B cell (primary cell): ENCODE data around the gene GAMT. TPM values are rescaled to one million over a fixed set of nuclear protein-coding genes. Genes with fewer than 3 reads are reported as not detected.

Experiments
- ATAC-seq: fragments of 200-7000 bp; cut with Tn5 transposase; one replicate; pipeline ENCODE4 v1.10.0; 2021; ENCODE audit warnings: low read depth, mild to moderate bottlenecking, moderate number of reproducible peaks, moderate library complexity
- CTCF ChIA-PET: fragments of 350-600 bp; sonication (Branson Sonifier 250); formaldehyde crosslinking; loops from one replicate; lab custom pipeline; 2021; ENCODE audit warnings: antibody characterized with exemption, inconsistent platforms; lab: Charles Lee
- POLR2A ChIA-PET: fragments of 350-600 bp; sonication (Branson Sonifier 250); formaldehyde crosslinking; loops from one replicate; lab custom pipeline; 2021; ENCODE audit warnings: antibody characterized with exemption; lab: Charles Lee
- DNase-seq: peaks from one replicate; pipeline ENCODE4 v3.0.0; 2013
- H2AFZ ChIP-seq: 2 replicates; pipeline ENCODE4 v1.6.1; 2012; ENCODE audit warnings: mild to moderate bottlenecking, low read depth, low read length; ENCODE audit not compliant: insufficient read depth, poor library complexity, severe bottlenecking
- H3K27ac ChIP-seq, 2 donors: 1 replicate in 1 of 2; 2 replicates in 1 of 2; pipeline ENCODE4 v1.5.1; 2012 to 2013; ENCODE audit warnings: low read length in 2 of 2, mild to moderate bottlenecking in 2 of 2, moderate library complexity in 1 of 2
- H3K27me3 ChIP-seq, 4 experiments: fragments of 200-600 bp in 1 of 4; sonication (generic) in 1 of 4; replicated peaks in 1 of 4; 1 replicate in 2 of 4; 2 replicates in 2 of 4; pipeline versions ENCODE4 v1.6.1 to v1.7.0; 2013 to 2016; ENCODE audit warnings: low read length in 3 of 4, mild to moderate bottlenecking in 2 of 4, mixed read lengths in 1 of 4, moderate library complexity in 1 of 4; ENCODE audit not compliant: insufficient read depth in 4 of 4, control insufficient read depth in 3 of 4; ENCODE audit errors: control extremely low read depth in 1 of 4
- H3K36me3 ChIP-seq, 2 experiments: replicated peaks in 1 of 2; 1 replicate in 1 of 2; 2 replicates in 1 of 2; pipeline versions ENCODE4 v1.6.1 to v1.7.1; 2013; ENCODE audit warnings: low read length in 1 of 2; ENCODE audit not compliant: insufficient read depth in 2 of 2, control insufficient read depth in 1 of 2; ENCODE audit errors: control extremely low read depth in 1 of 2, extremely low read depth in 1 of 2
- H3K4me1 ChIP-seq, 2 donors: fragments of 200-600 bp in 1 of 2; sonication (generic) in 1 of 2; 1 replicate in 1 of 2; 2 replicates in 1 of 2; pipeline versions ENCODE4 v1.5.1 to v1.6.1; 2013 to 2017; ENCODE audit warnings: low read length in 2 of 2; ENCODE audit not compliant: control insufficient read depth in 2 of 2, insufficient read depth in 2 of 2
- H3K4me2 ChIP-seq: replicated peaks from 2 replicates; pipeline ENCODE3; 2012; ENCODE audit warnings: mild to moderate bottlenecking, low read depth, low read length; ENCODE audit not compliant: poor library complexity, severe bottlenecking
- H3K4me3 ChIP-seq, 5 experiments: fragments of 200-600 bp in 1 of 5; sonication (generic) in 1 of 5; 1 replicate in 3 of 5; 2 replicates in 2 of 5; pipeline versions ENCODE4 v1.5.1 to v1.7.0; 2011 to 2016; ENCODE audit warnings: low read length in 4 of 5, mild to moderate bottlenecking in 4 of 5, low read depth in 2 of 5, control low read depth in 1 of 5, moderate library complexity in 1 of 5; ENCODE audit not compliant: insufficient read depth in 1 of 5; ENCODE audit errors: control extremely low read depth in 1 of 5, extremely low read depth in 1 of 5
- H3K79me2 ChIP-seq: fragments of 200-600 bp; sonication (generic); one replicate; pipeline ENCODE4 v1.6.0; 2016; ENCODE audit warnings: low read length; ENCODE audit not compliant: control insufficient read depth, insufficient read depth
- H3K9ac ChIP-seq: fragments of 200-600 bp; sonication (generic); 2 replicates; pipeline ENCODE4 v1.6.1; 2017; ENCODE audit warnings: mild to moderate bottlenecking, low read length, moderate library complexity
- H3K9me3 ChIP-seq, 3 donors: one replicate each; pipeline versions ENCODE4 v1.6.1 to v1.7.1; 2013; ENCODE audit warnings: low read length in 2 of 3; ENCODE audit not compliant: control insufficient read depth in 2 of 3, insufficient read depth in 1 of 3; ENCODE audit errors: control extremely low read depth in 1 of 3
- H4K20me1 ChIP-seq: 2 replicates; pipeline ENCODE4 v1.6.0; 2012; ENCODE audit warnings: mild to moderate bottlenecking, low read length; ENCODE audit not compliant: insufficient read depth, control insufficient read depth, poor library complexity, severe bottlenecking
- H3K27ac Mint-ChIP-seq: one replicate; pipeline ENCODE4 v1.8.0; 2021; ENCODE audit warnings: mixed read lengths
- H3K27me3 Mint-ChIP-seq: one replicate; pipeline ENCODE4 v1.8.0; 2021; ENCODE audit warnings: mixed read lengths
- H3K4me1 Mint-ChIP-seq: one replicate; pipeline ENCODE4 v1.8.0; 2021; ENCODE audit warnings: mixed read lengths
- H3K4me3 Mint-ChIP-seq: one replicate; pipeline ENCODE4 v1.8.0; 2021; ENCODE audit warnings: mixed read lengths
- H3K9me3 Mint-ChIP-seq: one replicate; pipeline ENCODE4 v1.8.0; 2022; ENCODE audit warnings: mixed read lengths; ENCODE audit not compliant: insufficient read depth
- CTCF ChIP-seq: fragments of 200-600 bp; IDR thresholded peaks from one replicate; pipeline ENCODE4 v1.8.0; 2022; ENCODE audit warnings: antibody characterized with exemption, mild to moderate bottlenecking
- EZH2 ChIP-seq: IDR thresholded peaks from 2 replicates; pipeline ENCODE4 v1.6.1; 2012; ENCODE audit warnings: borderline replicate concordance, low read depth, mild to moderate bottlenecking, moderate library complexity, low read length; ENCODE audit not compliant: insufficient read depth, poor library complexity, severe bottlenecking
- WGBS: methylation state at CpG from one replicate; pipeline ENCODE4 v1.1.5; 2013; ENCODE audit warnings: missing lambda C conversion rate; ENCODE audit not compliant: insufficient coverage; 5-methylcytosine and 5-hydroxymethylcytosine counted together
- intact Hi-C: fragments of 100-400 bp; cut with micrococcal nuclease; formaldehyde crosslinking; loops from one replicate; pipeline ENCODE4 v1.10.0; 2022
- polyA plus RNA-seq: library from polyadenylated mRNA; depleted of rRNA; stranded (reverse); fragments of >200 nt; gene quantifications from 2 replicates; pipeline ENCODE4 v1.2.3, GENCODE V29; 2012
- total RNA-seq, 2 donors: library from RNA; stranded (reverse); fragments of 120-200 nt in 1 of 2; gene quantifications; 1 replicate in 1 of 2; 2 replicates in 1 of 2; pipeline versions ENCODE4 v1.2.3 to v1.2.4, GENCODE V29; 2013 to 2022

Gene GAMT
- total and polyA plus RNA-seq, 2 donors (not counting 1 experiment from before 2014, with no cell fraction given): 8.8 to 12.1 TPM

DNA sequence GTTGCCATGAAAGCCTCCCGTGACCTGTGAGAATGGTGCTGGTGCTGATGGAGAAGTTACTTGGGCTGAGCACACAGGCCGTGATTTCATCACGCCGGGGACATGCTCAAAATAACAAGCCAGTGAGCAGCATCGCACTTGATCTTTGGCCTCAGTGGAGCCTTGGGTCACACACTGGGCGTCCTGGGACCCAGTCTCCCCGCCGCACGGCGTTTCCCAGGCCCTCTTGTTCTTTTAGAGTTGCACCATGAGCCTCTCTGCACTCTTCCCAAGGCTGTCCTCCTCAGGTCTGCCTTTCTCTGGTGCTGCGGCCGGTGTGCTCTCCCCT is 27.1 kb downstream of the GAMT start:
- Mint-ChIP-seq H3K27ac (no peak overlapping the region), H3K9me3 (no peaks in the 10 kb centered on the region), H3K27me3 (no peaks in the 10 kb centered on the region), H3K4me1 (no peaks in the 10 kb centered on the region), H3K4me3 (no peak overlapping the region)
- TF ChIP-seq EZH2 (no peak), CTCF (no peak)
- H3K4me1 ChIP-seq: no peaks in the 10 kb centered on the region
- no peak for DNase-seq
- H2AFZ ChIP-seq: no peak overlapping the region
- no peak overlapping the region for H3K27ac ChIP-seq
- WGBS: 97% methylated on average over 11 of the region's 12 CpGs
- ChIA-PET POLR2A (no interaction called here), CTCF (interaction anchor here (4.6 kb wide), 1 partner anchor 130 kb away, joined by 32 read pairs; no protein-coding TSS in a partner anchor)
- no peak overlapping the region for H3K9ac ChIP-seq
- no peaks in the 10 kb centered on the region for H3K9me3 ChIP-seq
- H3K36me3 ChIP-seq: peaks cover 0 to 27% of the 10 kb centered on the region in 2 experiments
- ATAC-seq: no peak
- no peak overlapping the region for H3K4me3 ChIP-seq
- H3K79me2 ChIP-seq: no peaks in the 10 kb centered on the region
- H3K4me2 ChIP-seq: no peak overlapping the region
- no peaks in the 10 kb centered on the region for H4K20me1 ChIP-seq
- intact Hi-C loops: loop anchor here (5.0 kb wide), 1 partner anchor 57 kb away; no protein-coding TSS in a partner anchor
- no peaks in the 10 kb centered on the region for H3K27me3 ChIP-seq

GRCh38 chr19:1373534-1374249 is 27.6 kb downstream of the GAMT start:
- Mint-ChIP-seq H3K27ac (no peak overlapping the region), H3K9me3 (no peaks in the 10 kb centered on the region), H3K27me3 (no peaks in the 10 kb centered on the region), H3K4me1 (no peaks in the 10 kb centered on the region), H3K4me3 (no peak overlapping the region)
- Histone ChIP-seq H3K36me3 (peaks cover 0 to 27% of the 10 kb centered on the region in 2 experiments), H4K20me1 (no peaks in the 10 kb centered on the region), H2AFZ (no peak overlapping the region), H3K27me3 (no peaks in the 10 kb centered on the region), H3K9me3 (no peaks in the 10 kb centered on the region), H3K79me2 (no peaks in the 10 kb centered on the region), H3K4me2 (no peak overlapping the region), H3K27ac (no peak overlapping the region), H3K4me1 (no peaks in the 10 kb centered on the region), H3K4me3 (no peak overlapping the region), H3K9ac (no peak overlapping the region)
- ChIA-PET POLR2A (no interaction called here), CTCF (interaction anchor here (1.2 to 4.6 kb wide), 5 partner anchors 9 to 129 kb away, joined by 3 to 37 read pairs (median 26); partner anchors contain the start of gene NDUFS7)
- whole genome bisulfite sequencing: 98% methylated on average over 21 of the region's 22 CpGs
- ATAC-seq (no peak), DNase-seq (no peak)
- TF ChIP-seq CTCF (no peak), EZH2 (no peak)
- intact Hi-C loops: loop anchor here (5.0 kb wide), 1 partner anchor 56 kb away; no protein-coding TSS in a partner anchor
